CD4-positive, alpha-beta T cell treated with Interleukin-17A for 1 hour (primary cell): ENCODE measurements around the gene NSMF.

Experiments used
- DNase-seq: peaks from one replicate; pipeline ENCODE4 v3.0.0-alpha.2; 2020

NSMF gene

GRCh38 chr9:137456864-137457405, 2.2 kb downstream of the NSMF start:
- no peak for DNase-seq

DNA sequence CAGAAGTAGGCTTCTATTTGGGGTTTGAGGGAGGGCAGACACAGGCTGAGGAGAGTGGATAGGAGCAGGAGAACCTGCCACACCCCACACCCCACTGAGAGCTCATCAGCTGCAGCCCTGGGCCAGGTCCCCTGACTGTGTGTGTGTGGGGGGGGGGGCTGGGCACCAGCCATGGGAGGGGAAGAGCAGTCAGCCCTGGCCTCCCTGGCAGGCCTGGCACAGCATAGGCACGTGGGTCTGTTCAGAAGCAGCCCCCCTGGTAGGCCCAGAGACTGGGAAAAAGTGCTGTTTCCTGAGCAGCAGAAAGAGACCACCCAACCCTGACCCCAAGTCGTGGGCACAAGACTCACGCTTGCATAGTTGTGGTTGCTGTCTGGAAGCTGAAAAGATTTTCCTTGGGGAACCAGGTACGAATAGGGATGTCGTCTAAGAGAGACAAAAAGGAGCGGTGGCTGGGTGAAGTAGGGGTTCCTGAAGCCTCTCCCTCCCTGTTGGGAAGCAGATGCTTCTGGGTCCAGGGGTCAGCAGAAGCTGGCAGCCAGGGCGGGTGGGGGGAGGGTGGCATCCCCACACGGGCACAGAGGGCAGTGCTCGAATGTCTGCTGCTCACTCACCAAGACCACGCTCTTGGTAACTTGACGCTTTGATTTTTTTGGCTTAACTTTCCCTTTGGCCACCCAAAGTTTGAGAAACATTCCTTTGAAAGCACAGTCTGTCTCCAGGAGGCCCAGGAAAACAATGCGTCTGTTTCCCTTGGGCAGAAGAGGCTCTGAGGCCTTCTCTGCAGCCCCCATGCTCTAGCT, 2.9 kb downstream of the NSMF start:
- no peak for DNase-seq

GRCh38 chr9:137455359-137455991, 3.7 kb downstream of the NSMF start:
- no peak for DNase-seq

DNA sequence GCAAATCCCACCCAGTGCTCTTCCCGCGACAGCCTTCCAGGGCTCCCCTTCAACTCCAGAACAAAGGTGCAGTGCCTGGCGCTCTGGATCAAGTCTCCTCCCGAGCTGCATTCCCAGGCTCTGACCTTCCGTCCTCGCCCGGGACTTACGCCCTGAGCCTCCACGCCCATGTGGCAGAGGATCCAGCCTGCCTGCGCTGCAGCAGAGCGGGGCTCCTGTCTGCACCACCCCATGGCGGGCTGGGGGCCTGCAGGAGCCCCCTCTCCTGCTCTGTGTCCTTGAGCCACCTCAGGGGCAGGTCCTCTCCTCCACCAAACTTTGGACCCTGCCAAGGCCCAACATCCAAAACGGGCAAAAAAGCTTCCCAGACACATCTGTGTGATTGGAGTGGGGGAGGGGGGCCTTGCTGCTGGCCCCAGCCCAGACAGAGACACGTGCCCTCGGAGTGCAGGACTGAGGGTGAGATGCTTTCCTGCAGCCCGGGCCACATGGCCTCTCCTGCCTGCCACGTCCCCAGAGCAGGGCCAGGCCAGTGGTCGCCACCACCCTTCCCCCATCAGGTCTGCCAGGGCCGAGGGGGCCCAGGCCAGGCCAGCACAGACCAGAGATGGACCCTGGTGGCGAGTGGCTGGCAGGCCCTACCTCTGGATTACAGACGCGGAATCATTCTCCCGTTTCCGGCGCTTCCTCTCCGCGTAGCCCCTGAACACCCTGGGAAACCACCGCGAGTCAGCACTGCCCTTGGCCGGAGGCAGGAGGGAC, 4.4 kb downstream of the NSMF start:
- no peak for DNase-seq

DNA sequence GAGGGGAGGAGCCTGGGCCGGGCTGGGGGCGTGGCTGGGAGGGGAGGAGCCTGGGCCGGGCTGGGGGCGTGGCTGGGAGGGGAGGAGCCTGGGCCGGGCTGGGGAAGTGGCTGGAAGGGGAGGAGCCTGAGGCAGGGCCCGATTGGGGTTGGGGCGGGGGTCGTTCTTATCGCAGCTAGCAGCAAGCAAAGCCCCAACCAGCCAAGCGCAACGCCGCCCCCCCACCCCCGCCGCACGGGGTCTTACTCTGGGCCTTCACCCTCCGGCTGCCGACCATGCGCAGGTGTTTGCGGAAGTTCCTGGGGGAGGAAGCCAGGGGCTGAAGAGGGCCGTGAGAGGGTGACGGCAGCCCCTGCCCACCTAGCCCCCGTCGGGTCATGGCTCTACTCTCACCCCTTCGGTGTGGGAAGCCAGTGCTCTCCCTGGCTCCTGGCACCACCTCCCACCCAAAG, 5.0 kb downstream of the NSMF start:
- DNase-seq = peak; percentile 47

- peak; percentile 65 for DNase-seq
These were observed 5.5 kb downstream of the NSMF start for GRCh38 chr9:137453643-137454081.

- DNase-seq = no peak
These were observed 6.1 kb downstream of the NSMF start for GRCh38 chr9:137452761-137453642.

- peak; percentile 34 for DNase-seq
These were observed 7.0 kb downstream of the NSMF start for GRCh38 chr9:137452006-137452760.

DNA sequence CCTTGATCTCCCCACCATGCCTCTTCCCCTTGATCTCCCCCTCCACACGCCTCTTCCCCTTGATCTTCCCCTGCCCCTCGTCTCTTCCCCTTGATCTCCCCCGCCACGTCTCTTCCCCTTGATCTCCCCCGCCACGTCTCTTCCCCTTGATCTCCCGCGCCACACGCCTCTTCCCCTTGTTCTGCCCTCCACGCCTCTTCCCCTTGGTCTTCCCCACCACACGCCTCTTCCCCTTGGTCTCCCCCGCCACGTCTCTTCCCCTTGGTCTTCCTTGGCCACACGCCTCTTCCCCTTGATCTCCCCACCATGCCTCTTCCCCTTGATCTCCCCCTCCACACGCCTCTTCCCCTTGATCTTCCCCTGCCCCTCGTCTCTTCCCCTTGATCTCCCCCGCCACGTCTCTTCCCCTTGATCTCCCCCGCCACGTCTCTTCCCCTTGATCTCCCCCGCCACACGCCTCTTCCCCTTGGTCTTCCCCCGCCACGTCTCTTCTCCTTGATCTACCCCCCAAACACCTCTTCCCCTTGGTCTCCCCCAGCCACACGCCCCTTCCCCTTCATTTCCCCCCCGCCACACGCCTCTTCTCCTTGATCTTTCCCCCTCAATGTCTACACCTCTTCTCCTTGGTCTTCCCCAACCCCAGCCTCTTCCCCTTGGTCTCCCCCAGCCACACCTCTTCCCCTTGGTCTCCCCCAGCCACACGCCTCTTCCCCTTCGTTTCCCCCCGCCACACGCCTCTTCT, 7.7 kb downstream of the NSMF start:
- peak; percentile 42 for DNase-seq

- peak; percentile 83 for DNase-seq
These were observed 8.5 kb downstream of the NSMF start for GRCh38 chr9:137450539-137451222.

- DNase-seq = no peak
These were observed 9.1 kb downstream of the NSMF start for GRCh38 chr9:137449931-137450538.

DNA sequence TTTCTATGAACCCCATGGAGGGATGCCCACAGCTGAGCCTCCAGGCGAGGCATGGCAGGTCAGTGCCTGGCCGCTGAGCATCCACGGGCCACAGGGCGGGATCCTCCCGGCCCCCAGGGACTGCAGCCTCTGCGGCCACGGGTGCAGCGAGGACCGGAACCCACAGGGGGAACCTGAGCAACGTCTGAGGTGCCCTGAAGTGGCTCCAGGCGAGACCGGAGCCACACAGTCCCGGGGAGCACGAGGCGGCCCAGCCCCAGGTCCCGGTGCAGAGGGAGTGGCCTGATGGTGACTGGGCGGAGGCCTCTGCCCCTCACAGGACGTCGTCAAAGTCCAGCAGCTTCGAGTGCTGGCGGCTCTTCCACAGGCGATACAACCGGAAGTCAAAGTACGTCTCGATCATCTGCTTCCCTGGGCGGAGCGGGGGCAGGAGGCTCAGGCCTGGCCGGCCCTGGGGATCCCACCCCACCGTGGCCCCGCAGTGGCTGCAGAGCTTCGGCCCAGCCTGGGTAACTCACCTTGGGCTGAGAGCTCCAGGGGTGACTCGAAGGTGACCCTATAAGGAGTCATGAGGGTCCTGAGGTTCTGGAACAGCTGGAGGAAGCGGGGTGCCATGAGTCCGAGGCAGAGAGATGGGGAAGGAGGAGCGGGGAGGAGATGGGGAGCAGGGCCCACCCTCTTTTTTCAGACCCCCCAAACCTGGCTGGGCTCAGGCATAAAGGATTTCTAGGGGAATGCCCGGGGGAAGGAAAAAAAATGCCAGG, 9.9 kb downstream of the NSMF start:
- DNase-seq = no peak

- no peak for DNase-seq
These were observed 10.6 kb downstream of the NSMF start for GRCh38 chr9:137448602-137448962.

DNA sequence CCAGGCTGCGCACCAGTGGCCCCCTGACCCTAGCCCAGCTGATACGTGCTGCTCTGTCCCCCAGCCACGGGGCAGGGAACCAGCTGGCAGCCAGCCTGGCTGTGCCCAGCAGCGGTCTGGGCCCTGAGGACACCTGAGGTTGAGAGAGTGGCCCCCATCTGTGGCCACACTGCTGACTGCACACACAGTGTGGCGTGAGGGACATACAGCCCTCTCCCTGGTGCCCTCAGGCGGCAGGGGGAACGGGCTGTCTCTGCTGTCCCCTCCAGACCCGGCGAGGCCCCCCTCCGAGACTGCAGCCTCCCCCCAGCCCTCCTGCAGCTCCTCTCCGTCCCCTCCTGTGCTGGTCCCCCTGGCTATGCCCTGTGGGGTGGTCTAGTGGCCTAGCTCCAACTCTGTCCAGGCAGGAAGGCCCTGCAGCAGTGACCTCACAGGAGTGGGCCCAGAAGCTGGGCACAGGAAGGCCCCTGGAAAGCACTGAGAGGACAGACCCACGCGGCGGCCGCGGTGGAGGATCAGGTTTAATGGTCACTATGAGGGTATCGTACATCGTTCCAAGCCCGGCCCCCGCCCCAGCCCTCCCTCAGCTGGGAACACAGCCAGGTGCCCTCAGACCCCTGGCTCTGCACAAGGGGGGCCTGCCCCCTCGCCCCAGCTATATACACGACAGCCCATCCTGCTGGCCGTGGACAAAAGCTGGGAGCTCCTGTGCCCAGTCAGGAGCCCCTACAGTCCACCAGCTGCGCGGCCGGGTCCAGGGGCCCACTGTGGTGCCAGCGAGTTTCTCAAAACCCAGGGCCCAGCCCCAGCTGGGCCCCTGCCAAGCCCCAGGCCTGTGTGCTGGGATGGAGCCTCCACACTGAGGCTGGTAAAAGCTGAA, 11.2 kb downstream of the NSMF start:
- DNase-seq = no peak

- DNase-seq = no peak
These were observed 12.2 kb downstream of the NSMF start for GRCh38 chr9:137446851-137447471.

- DNase-seq = no peak
These were observed 13.2 kb downstream of the NSMF start for GRCh38 chr9:137445930-137446431.

DNA sequence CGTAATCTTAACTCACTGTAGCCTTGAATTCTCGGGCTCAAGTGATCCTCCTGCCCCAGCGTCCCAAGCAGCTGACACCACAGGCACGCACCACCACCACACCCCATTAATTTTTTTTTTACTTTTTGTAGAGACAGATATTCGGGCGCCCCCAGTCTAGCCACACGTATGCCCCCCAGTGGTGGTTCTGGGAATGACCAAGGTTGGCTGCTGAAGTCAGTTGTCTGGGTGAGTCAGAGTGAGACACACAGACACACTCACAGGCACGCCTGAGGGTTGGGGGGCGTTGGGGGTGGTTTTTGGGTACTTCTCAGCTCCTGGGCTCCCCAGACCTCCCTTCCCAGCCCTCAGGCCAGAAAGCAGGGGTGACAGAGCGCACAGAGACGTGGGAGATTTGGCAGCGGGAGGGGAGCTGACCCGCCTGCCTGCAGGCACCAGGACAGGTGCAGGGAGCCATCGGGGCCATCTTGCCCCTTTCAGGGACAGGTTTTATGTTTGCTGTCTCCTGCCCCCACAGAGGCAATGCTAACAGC, 13.8 kb downstream of the NSMF start:
- DNase-seq = peak; percentile 90
